ENCODE results near the gene GABBR1.
A peak's percentile ranks its signal among the peaks of the same experiment; 100 is the strongest.
"Not testable (repeated sequence)": the region's sequence is repeated elsewhere in the genome, so short reads cannot be mapped to it uniquely, and the experiment has no call there.

The GABBR1 gene

GRCh38 chr6:29632789-29633533 is at the start of gene GABBR1:
Gene GABBR1, minus strand, starts transcription at chr6:29633183. Its CDS starts 798 bp downstream, at chr6:29632385.
- Histone ChIP-seq H3K36me3 (ENCODE audit: control insufficient read depth, insufficient read depth, low read length) (no peaks in the 10 kb centered on the region), H3K9ac (ENCODE audit: low read length) (peak within 1 kb of the TSS; percentile 19), H3K4me3 (ENCODE audit: low read length) (peak within 1 kb of the TSS; percentile 68), H3K4me1 (ENCODE audit: control insufficient read depth, insufficient read depth, low read length) (peaks cover 8% of the 10 kb centered on the region), H3K27ac (ENCODE audit: low read depth, low read length) (peak within 1 kb of the TSS; percentile 68), H3K27me3 (ENCODE audit: control insufficient read depth, insufficient read depth, low read length) (peaks cover 2% of the 10 kb centered on the region)

GRCh38 chr6:29681811-29682210 is 48.8 kb upstream of the GABBR1 start:
- H3K36me3 ChIP-seq (ENCODE audit: control insufficient read depth, insufficient read depth, low read length) = no peaks in the 10 kb centered on the region
- H3K4me1 ChIP-seq (ENCODE audit: control insufficient read depth, insufficient read depth, low read length) = no peaks in the 10 kb centered on the region
- H3K4me3 ChIP-seq (ENCODE audit: low read length) = no peak overlapping the region
- no peak overlapping the region for H3K9ac ChIP-seq (ENCODE audit: low read length)
- H3K27me3 ChIP-seq (ENCODE audit: control insufficient read depth, insufficient read depth, low read length) = peaks cover 5% of the 10 kb centered on the region
- no peak overlapping the region for H3K27ac ChIP-seq (ENCODE audit: low read depth, low read length)

GRCh38 chr6:29680904-29681303 is 47.9 kb upstream of the GABBR1 start, which contains the start of gene ZFP57:
Gene ZFP57, minus strand, starts transcription at chr6:29681152. Its CDS starts 4,149 bp downstream, at chr6:29677003.
- Histone ChIP-seq H3K4me1 (ENCODE audit: control insufficient read depth, insufficient read depth, low read length) (no peaks in the 10 kb centered on the region), H3K27me3 (ENCODE audit: control insufficient read depth, insufficient read depth, low read length) (peaks cover 5% of the 10 kb centered on the region), H3K4me3 (ENCODE audit: low read length) (peak within 1 kb of the TSS; percentile 1), H3K9ac (ENCODE audit: low read length) (no peak within 1 kb of the TSS), H3K27ac (ENCODE audit: low read depth, low read length) (no peak within 1 kb of the TSS), H3K36me3 (ENCODE audit: control insufficient read depth, insufficient read depth, low read length) (no peaks in the 10 kb centered on the region)

- Histone ChIP-seq H3K27ac (ENCODE audit: low read depth, low read length) (no peak overlapping the region), H3K27me3 (ENCODE audit: control insufficient read depth, insufficient read depth, low read length) (peaks cover 5% of the 10 kb centered on the region), H3K4me3 (ENCODE audit: low read length) (peak overlapping the region; percentile 1), H3K9ac (ENCODE audit: low read length) (no peak overlapping the region), H3K36me3 (ENCODE audit: control insufficient read depth, insufficient read depth, low read length) (no peaks in the 10 kb centered on the region), H3K4me1 (ENCODE audit: control insufficient read depth, insufficient read depth, low read length) (no peaks in the 10 kb centered on the region)
Measured at GRCh38 chr6:29680416-29680815, 47.4 kb upstream of the GABBR1 start.

GRCh38 chr6:29679962-29680361 is 47.0 kb upstream of the GABBR1 start:
- Histone ChIP-seq H3K4me1 (ENCODE audit: control insufficient read depth, insufficient read depth, low read length) (no peaks in the 10 kb centered on the region), H3K36me3 (ENCODE audit: control insufficient read depth, insufficient read depth, low read length) (no peaks in the 10 kb centered on the region), H3K27ac (ENCODE audit: low read depth, low read length) (no peak overlapping the region), H3K27me3 (ENCODE audit: control insufficient read depth, insufficient read depth, low read length) (peaks cover 5% of the 10 kb centered on the region), H3K9ac (ENCODE audit: low read length) (no peak overlapping the region), H3K4me3 (ENCODE audit: low read length) (no peak overlapping the region)

DNA sequence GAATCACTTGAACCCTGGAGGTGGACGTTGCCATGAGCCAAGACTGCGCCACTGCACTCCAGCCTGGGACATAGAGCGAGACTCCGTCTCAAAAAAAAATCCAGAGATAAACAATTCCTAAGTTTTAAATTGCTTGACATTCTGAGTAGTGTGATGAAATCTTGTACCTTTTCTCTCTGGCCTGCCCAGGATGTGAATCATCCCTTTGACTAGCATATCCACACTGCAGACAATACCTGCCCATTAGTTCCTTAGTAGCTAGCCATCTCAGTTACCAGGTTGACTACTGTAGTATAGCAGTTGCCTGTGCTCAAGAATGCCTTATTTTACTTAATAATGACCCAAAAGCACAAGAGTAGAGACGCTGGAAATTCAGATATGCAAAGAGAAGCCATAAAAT is 45.1 kb upstream of the GABBR1 start:
- H3K27me3 ChIP-seq (ENCODE audit: control insufficient read depth, insufficient read depth, low read length) = peaks cover 5% of the 10 kb centered on the region
- H3K4me1 ChIP-seq (ENCODE audit: control insufficient read depth, insufficient read depth, low read length) = no peaks in the 10 kb centered on the region
- H3K36me3 ChIP-seq (ENCODE audit: control insufficient read depth, insufficient read depth, low read length) = no peaks in the 10 kb centered on the region
- H3K27ac ChIP-seq (ENCODE audit: low read depth, low read length) = no peak overlapping the region
- H3K4me3 ChIP-seq (ENCODE audit: low read length) = no peak overlapping the region
- no peak overlapping the region for H3K9ac ChIP-seq (ENCODE audit: low read length)

DNA sequence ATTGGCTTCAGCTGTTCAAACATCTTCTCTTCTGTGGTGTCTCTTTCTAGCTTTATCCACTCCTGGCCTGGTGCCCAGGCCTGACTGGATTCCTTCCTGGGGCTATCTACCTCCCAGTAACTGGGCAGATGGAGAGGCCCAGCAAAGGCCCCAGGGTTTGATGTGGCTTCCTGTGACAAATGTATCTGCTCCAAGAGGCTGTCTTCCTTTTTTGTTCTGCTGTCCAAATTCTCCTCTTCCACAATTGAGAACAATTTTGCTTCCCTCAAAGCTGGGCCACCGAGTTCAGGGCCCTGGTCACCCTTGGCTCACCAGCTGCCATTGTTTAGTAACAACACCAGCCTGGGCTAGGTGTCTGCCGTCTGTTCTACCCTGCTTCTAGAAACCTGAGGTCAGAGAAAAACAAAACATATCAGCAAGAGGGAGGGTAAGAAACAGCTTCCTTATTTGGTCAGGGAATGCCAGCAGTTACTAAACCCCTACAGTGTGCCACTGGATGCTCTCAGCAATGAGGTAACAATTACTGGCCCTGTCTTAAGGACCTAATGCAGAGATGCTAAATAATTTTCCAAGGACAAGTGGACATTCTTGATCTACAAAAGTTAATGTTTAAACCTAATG is 44.1 kb upstream of the GABBR1 start:
- no peak overlapping the region for H3K9ac ChIP-seq (ENCODE audit: low read length)
- H3K4me3 ChIP-seq (ENCODE audit: low read length) = no peak overlapping the region
- H3K27ac ChIP-seq (ENCODE audit: low read depth, low read length) = no peak overlapping the region
- no peaks in the 10 kb centered on the region for H3K4me1 ChIP-seq (ENCODE audit: control insufficient read depth, insufficient read depth, low read length)
- peaks cover 5% of the 10 kb centered on the region for H3K27me3 ChIP-seq (ENCODE audit: control insufficient read depth, insufficient read depth, low read length)
- H3K36me3 ChIP-seq (ENCODE audit: control insufficient read depth, insufficient read depth, low read length) = no peaks in the 10 kb centered on the region

DNA sequence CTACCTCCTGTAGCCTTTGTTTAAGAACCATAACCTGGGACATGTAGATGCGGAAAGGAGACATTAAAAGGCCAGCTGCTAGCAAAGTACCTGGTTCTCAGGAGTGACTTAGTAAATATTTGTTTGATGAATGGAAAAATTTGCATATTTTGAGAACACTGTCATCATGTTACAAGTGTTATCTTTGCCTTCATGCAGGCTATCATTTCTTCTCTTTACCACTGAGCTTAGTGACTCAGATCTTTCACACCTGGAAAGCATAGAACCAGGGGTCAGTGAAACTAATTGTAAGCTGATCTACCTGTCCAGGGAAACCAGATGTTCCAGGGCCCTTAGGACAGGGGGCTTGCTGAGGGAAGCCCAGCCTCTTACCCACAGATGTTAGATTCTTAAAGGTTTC is 42.6 kb upstream of the GABBR1 start:
- Histone ChIP-seq H3K27ac (ENCODE audit: low read depth, low read length) (no peak overlapping the region), H3K36me3 (ENCODE audit: control insufficient read depth, insufficient read depth, low read length) (no peaks in the 10 kb centered on the region), H3K4me3 (ENCODE audit: low read length) (no peak overlapping the region), H3K9ac (ENCODE audit: low read length) (no peak overlapping the region), H3K27me3 (ENCODE audit: control insufficient read depth, insufficient read depth, low read length) (peaks cover 4% of the 10 kb centered on the region), H3K4me1 (ENCODE audit: control insufficient read depth, insufficient read depth, low read length) (no peaks in the 10 kb centered on the region)

DNA sequence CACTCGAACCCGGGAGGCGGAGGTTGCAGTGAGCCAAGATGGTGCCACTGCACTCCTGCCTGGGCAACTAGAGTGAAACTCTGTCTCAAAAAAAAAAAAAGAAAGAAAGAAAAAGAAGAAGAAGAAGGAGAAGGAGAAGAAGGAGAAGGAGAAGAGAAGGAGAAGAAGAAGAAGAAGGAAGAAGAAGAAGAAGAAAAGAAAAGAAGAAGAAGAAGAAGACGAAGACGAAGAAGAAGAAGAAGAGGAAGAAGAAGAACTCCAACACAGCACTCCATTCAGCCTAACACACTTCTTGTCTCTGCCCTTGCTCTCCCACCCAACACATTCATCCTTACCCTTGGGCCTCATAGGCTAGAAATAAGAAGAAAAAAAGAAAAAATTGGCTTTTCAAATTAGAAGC is 41.0 kb upstream of the GABBR1 start:
- no peak overlapping the region for H3K4me3 ChIP-seq (ENCODE audit: low read length)

GRCh38 chr6:29673161-29673560 is 40.2 kb upstream of the GABBR1 start:
- no peaks in the 10 kb centered on the region for H3K36me3 ChIP-seq (ENCODE audit: control insufficient read depth, insufficient read depth, low read length)
- H3K9ac ChIP-seq (ENCODE audit: low read length) = no peak overlapping the region
- H3K27me3 ChIP-seq (ENCODE audit: control insufficient read depth, insufficient read depth, low read length) = no peaks in the 10 kb centered on the region
- no peak overlapping the region for H3K27ac ChIP-seq (ENCODE audit: low read depth, low read length)
- no peak overlapping the region for H3K4me3 ChIP-seq (ENCODE audit: low read length)
- H3K4me1 ChIP-seq (ENCODE audit: control insufficient read depth, insufficient read depth, low read length) = no peaks in the 10 kb centered on the region

More for the DNA sequence above, 41.0 kb upstream of the GABBR1 start:
- no peaks in the 10 kb centered on the region for H3K36me3 ChIP-seq (ENCODE audit: control insufficient read depth, insufficient read depth, low read length)
- H3K4me1 ChIP-seq (ENCODE audit: control insufficient read depth, insufficient read depth, low read length) = no peaks in the 10 kb centered on the region
- H3K9ac ChIP-seq (ENCODE audit: low read length) = no peak overlapping the region
- no peak overlapping the region for H3K27ac ChIP-seq (ENCODE audit: low read depth, low read length)
- no peaks in the 10 kb centered on the region for H3K27me3 ChIP-seq (ENCODE audit: control insufficient read depth, insufficient read depth, low read length)

GRCh38 chr6:29672116-29672515 is 39.1 kb upstream of the GABBR1 start:
- not testable (repeated sequence) for H3K4me1 ChIP-seq (ENCODE audit: control insufficient read depth, insufficient read depth, low read length); H3K27ac ChIP-seq (ENCODE audit: low read depth, low read length); H3K36me3 ChIP-seq (ENCODE audit: control insufficient read depth, insufficient read depth, low read length); H3K9ac ChIP-seq (ENCODE audit: low read length); H3K4me3 ChIP-seq (ENCODE audit: low read length); H3K27me3 ChIP-seq (ENCODE audit: control insufficient read depth, insufficient read depth, low read length)

GRCh38 chr6:29671026-29671425 is 38.0 kb upstream of the GABBR1 start:
- Histone ChIP-seq H3K27ac (ENCODE audit: low read depth, low read length) (no peak overlapping the region), H3K4me3 (ENCODE audit: low read length) (no peak overlapping the region)

DNA sequence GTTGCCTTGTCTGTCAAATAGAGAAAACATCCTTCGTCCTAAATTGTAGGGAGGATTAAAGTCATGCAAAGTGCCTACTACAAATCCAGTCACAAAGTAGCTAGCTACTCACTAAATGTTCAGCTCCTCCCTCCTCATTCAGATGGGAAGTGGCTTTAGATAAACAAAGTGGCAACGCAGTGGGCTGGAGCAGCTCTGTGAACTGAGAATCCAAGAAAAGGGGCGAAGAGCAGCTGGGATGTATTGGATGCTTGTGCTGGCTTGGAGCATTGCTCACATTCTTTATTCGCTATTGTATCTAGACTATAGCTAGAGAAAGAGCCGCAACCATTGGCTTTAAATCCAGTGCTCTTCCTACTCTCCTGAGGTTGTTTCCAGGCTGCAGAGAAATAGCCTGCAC is 34.2 kb upstream of the GABBR1 start:
- Histone ChIP-seq H3K27ac (ENCODE audit: low read depth, low read length) (no peak overlapping the region), H3K4me1 (ENCODE audit: control insufficient read depth, insufficient read depth, low read length) (no peaks in the 10 kb centered on the region), H3K27me3 (ENCODE audit: control insufficient read depth, insufficient read depth, low read length) (no peaks in the 10 kb centered on the region), H3K36me3 (ENCODE audit: control insufficient read depth, insufficient read depth, low read length) (no peaks in the 10 kb centered on the region), H3K9ac (ENCODE audit: low read length) (no peak overlapping the region), H3K4me3 (ENCODE audit: low read length) (no peak overlapping the region)

More at GRCh38 chr6:29671026-29671425, 38.0 kb upstream of the GABBR1 start:
- Histone ChIP-seq H3K27me3 (ENCODE audit: control insufficient read depth, insufficient read depth, low read length) (no peaks in the 10 kb centered on the region), H3K9ac (ENCODE audit: low read length) (no peak overlapping the region), H3K4me1 (ENCODE audit: control insufficient read depth, insufficient read depth, low read length) (no peaks in the 10 kb centered on the region), H3K36me3 (ENCODE audit: control insufficient read depth, insufficient read depth, low read length) (no peaks in the 10 kb centered on the region)
